HG03139 (cell line): Measurements from ENCODE around the gene RYR2.
"Not testable (repeated sequence)": the region's sequence is repeated elsewhere in the genome, so short reads cannot be mapped to it uniquely, and the experiment has no call there.

ENCODE experiments used
- ATAC-seq: cut with Tn5 transposase; IDR thresholded peaks from one replicate; pipeline ENCODE4 v1.9.1; 2021; ENCODE audit not compliant: unreplicated experiment

Gene RYR2

GRCh38 chr1:237074371-237075117 lies 32.6 kb downstream of the RYR2 start:
- no peak for ATAC-seq

- no peak for ATAC-seq
Measured at GRCh38 chr1:237084341-237085077, 42.5 kb downstream of the RYR2 start.

- ATAC-seq, result no peak
Measured at GRCh38 chr1:237091691-237092090, 49.7 kb downstream of the RYR2 start.

- ATAC-seq, result no peak
Measured at GRCh38 chr1:237093691-237094090, 51.7 kb downstream of the RYR2 start.

GRCh38 chr1:237098541-237098940 lies 56.6 kb downstream of the RYR2 start:
- no peak for ATAC-seq

- ATAC-seq, result no peak
Measured at GRCh38 chr1:237103021-237103420, 61.0 kb downstream of the RYR2 start.

GRCh38 chr1:237104096-237104495 lies 62.1 kb downstream of the RYR2 start:
- no peak for ATAC-seq

GRCh38 chr1:237105826-237106225 lies 63.8 kb downstream of the RYR2 start:
- no peak for ATAC-seq

- ATAC-seq, result no peak
Measured at GRCh38 chr1:237108297-237109040, 66.5 kb downstream of the RYR2 start.

GRCh38 chr1:237111807-237112206 lies 69.8 kb downstream of the RYR2 start:
- ATAC-seq, result no peak

- no peak for ATAC-seq
Measured at GRCh38 chr1:237112663-237113062, 70.7 kb downstream of the RYR2 start.

- ATAC-seq, result no peak
Measured at GRCh38 chr1:237115035-237115434, 73.1 kb downstream of the RYR2 start.

GRCh38 chr1:237119091-237119490 lies 77.1 kb downstream of the RYR2 start:
- ATAC-seq, result no peak

- no peak for ATAC-seq
Measured at GRCh38 chr1:237120683-237121082, 78.7 kb downstream of the RYR2 start.

- ATAC-seq, result no peak
Measured at GRCh38 chr1:237124856-237125462, 83.0 kb downstream of the RYR2 start.

GRCh38 chr1:237126180-237126579 lies 84.2 kb downstream of the RYR2 start:
- ATAC-seq, result no peak

GRCh38 chr1:237127301-237127700 lies 85.3 kb downstream of the RYR2 start:
- ATAC-seq, result not testable (repeated sequence)

GRCh38 chr1:237133921-237134320 lies 91.9 kb downstream of the RYR2 start:
- ATAC-seq, result no peak

- no peak for ATAC-seq
Measured at GRCh38 chr1:237134929-237135328, 92.9 kb downstream of the RYR2 start.

- ATAC-seq, result no peak
Measured at GRCh38 chr1:237138551-237138950, 96.6 kb downstream of the RYR2 start.

GRCh38 chr1:237139732-237140131 lies 97.7 kb downstream of the RYR2 start:
- ATAC-seq, result no peak
